Measurements from ENCODE around the gene CYP1A2.
A peak's percentile ranks its signal among the peaks of the same experiment; 100 is the strongest.
"Not testable (repeated sequence)": the region's sequence is repeated elsewhere in the genome, so short reads cannot be mapped to it uniquely, and the experiment has no call there.

The CYP1A2 gene, protein sequence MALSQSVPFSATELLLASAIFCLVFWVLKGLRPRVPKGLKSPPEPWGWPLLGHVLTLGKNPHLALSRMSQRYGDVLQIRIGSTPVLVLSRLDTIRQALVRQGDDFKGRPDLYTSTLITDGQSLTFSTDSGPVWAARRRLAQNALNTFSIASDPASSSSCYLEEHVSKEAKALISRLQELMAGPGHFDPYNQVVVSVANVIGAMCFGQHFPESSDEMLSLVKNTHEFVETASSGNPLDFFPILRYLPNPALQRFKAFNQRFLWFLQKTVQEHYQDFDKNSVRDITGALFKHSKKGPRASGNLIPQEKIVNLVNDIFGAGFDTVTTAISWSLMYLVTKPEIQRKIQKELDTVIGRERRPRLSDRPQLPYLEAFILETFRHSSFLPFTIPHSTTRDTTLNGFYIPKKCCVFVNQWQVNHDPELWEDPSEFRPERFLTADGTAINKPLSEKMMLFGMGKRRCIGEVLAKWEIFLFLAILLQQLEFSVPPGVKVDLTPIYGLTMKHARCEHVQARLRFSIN

DNA sequence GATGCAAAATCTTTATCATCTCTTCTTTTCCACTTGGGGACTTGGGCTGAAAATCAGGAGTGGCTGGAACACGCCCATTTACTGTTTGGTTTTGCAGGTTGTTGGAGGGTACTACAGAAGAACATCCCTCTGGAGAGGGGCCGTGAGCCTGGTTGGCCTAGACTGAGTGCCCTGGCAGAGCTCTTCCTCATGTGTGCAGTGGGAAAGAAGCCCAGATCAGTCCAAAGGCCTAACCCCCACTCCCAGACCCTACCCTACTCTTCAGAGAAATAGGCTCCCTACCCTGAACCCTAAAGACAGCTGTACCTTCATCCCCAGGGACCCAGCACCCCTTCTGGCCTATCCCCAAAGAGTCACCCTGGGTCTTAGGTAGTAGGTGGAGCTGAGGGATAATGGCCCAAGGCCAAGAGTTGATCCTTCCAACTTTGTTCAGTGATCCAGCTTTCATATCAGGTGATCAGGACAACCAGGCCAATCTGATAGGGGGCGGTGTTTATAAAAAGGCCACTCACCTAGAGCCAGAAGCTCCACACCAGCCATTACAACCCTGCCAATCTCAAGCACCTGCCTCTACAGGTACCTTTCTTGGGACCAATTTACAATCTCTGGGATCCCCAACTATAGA is at the start of gene CYP1A2:
Gene CYP1A2, plus strand, starts transcription at position 524 of the 625 bp plus-strand sequence. CDS start 894 bp downstream, outside the sequence.
- no peak for DNase-seq (ENCODE audit: low read depth in 1 of 2, low spot score in 1 of 2)

DNA sequence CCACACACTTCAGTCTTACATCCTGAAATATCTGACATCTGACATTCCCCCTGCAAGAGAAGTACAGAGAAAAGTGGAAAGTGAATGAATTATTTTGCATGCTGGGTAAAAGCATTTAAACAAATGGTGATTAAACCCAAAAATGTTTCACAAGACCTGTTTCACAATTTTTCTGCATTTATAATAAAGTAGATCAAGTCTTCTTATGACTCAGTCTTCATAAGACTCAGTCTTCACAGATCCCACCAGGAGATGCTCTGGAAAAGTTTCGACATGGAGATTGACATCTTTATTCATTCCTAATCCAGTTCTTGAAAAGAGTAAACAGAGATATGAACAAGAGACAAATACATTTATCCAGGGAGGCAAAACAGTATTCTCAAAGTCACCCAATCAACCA is 39.6 kb upstream of the CYP1A2 start:
- DNase-seq (ENCODE audit: low read depth in 1 of 2, low spot score in 1 of 2), result no peak

DNA sequence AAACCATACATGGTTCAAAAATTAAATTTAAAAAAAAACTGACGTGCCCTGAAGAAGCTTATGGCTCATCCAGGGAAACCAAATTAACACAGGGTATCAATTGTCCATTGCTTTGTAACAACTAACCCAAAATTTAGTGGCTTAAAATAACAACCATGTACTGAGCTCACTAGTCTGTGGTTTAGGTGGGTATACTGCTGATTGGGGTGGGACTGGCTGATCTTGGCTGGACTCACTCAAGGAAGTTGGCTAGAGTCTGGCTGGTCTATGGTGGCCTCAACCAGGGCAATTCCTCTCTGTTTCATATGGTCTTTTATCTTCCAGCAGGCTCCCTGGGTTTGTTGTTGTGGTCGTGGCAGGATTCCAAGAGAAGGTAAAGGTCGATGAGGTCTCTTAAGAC is 38.8 kb upstream of the CYP1A2 start:
- DNase-seq (ENCODE audit: low read depth in 1 of 2, low spot score in 1 of 2), result no peak

DNA sequence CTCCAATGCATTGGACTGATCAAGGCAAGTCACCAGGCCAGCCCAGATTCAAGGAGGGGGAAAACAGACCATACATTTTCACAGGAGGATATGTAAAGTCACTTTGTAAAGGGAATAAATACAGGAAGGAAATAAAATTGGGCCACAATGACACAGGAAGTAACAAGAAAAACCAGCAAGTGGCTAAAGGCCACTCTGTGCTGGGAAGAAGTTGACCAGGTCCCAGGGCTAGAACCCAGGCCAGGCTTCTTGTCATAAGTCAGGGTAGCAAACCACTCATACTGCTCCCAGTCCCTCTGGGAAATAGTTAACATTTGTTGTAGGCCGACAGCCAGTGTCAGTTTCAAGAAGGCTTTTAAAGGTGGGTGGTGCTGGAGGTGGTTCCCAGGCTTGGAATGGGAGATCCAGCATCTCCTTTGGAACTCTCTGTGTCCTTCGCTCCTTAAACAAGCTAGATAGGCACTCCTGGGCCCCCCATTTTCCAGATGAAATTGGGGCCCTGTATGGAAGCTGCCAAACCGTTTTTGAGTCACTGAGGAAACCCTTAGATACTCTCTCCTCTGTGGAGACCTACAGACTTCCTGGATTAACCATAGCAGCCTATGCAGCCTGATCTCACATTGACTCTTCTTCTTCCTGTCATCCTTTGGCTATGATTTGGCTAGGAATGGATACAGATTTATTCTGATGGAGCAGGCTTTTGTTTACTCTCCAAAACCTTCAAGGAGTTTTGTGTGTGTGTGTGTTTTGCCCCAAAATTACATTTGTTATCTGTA is 38.1 kb upstream of the CYP1A2 start:
- DNase-seq (ENCODE audit: low read depth in 1 of 2, low spot score in 1 of 2), result no peak

DNA sequence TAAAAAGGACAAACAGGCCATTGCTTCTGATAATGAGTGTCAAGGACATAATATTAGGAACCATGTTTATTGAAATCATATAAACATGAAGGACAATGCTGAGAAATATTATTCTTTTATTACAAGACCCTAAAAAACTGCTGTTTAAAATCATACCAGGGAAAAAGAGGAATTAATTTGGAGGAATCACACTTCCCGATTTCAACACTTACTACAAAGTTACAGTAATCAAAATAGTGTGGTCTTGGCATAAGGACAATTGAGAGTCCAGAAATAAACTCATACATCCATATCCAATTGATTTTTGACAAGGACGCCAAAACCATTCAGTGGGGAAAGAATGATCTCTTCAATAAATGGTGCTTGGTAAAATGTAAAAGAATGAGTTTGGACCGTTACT is 36.3 kb upstream of the CYP1A2 start:
- DNase-seq (ENCODE audit: low read depth in 1 of 2, low spot score in 1 of 2), result no peak

DNA sequence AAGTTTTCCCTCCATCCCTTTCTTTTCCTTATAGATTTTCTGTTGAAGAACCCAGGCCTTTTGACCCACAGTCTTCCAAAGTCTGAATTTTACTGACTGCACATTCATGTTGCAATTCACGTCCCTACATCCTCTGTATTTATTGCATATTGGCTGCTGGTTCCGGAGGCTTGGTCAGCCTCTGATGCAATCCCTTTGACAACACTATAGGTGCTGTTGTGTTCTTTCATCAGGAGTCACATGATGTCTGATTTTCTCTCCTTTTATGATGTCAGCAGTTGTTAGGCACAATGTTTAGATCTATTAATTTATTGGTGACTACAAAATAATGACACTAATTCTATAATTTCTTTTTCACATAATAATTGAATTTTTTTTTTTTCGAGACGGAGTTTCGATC is 32.0 kb upstream of the CYP1A2 start:
- DNase-seq (ENCODE audit: low read depth in 1 of 2, low spot score in 1 of 2), result no peak

DNA sequence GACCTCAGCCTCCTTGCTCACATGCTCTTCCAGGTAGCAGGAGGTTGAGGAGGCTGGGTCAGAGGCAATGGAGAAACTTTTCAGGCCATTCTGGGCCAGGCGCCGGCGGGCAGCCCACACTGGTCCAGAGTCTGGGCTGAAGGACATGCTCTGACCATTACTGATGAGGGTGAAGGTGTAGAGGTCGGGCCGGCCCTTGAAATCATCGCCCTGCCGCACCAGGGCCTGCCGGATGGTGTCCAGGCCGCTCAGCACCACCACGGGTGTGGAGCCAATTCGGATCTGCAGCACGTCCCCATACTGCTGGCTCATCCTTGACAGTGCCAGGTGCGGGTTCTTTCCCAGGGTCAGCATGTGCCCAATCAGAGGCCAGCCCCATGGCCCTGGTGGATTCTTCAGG is 26.1 kb upstream of the CYP1A2 start:
- DNase-seq (ENCODE audit: low read depth in 1 of 2, low spot score in 1 of 2), result no peak

DNA sequence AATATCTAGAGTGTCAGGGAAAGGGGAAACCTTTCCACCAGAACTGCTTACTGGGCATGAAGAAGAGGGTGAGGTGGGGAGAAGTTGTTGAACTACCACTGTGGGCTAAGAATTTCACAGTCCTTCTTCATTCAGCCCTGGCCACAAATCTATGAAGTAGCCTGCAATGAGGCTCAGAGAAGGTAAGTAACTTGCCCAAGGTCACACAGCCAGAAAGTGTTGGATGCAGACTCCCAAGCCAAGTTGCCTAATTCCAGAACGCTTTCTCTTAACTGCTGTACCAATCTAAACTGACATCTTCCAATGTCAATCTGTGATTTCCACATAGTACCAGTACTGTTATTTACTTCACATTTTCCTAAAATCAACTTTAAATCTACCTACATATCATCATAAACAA is 25.5 kb upstream of the CYP1A2 start:
- no peak for DNase-seq (ENCODE audit: low read depth in 1 of 2, low spot score in 1 of 2)

DNA sequence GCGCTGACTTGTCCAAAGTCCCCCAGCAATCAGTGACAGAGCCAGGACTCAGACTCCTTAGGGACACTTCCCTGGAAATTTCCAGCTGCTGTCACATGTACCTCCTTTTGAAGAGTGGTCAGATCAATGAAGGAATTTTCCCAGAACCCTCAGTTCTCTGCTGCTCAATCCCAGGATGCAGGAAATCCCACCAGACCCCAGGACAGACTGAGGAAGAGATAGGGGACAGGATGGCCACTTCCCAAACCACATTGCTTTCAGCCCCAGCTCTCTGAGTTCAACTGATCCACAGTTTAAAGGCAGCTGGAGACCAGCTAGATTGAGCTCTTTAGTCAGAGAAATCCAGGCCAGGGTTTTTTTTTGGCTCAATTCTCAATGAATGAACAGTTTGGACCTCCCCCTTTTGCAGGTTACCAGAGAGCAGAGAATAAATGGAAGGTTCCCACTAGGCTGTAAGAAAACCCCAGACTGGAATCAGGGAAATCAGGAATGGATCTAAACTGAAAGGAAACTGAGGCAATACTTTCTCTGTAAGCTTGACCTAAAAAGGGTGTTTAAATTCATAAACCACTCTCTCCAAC is 24.8 kb upstream of the CYP1A2 start:
- no peak for DNase-seq (ENCODE audit: low read depth in 1 of 2, low spot score in 1 of 2)

DNA sequence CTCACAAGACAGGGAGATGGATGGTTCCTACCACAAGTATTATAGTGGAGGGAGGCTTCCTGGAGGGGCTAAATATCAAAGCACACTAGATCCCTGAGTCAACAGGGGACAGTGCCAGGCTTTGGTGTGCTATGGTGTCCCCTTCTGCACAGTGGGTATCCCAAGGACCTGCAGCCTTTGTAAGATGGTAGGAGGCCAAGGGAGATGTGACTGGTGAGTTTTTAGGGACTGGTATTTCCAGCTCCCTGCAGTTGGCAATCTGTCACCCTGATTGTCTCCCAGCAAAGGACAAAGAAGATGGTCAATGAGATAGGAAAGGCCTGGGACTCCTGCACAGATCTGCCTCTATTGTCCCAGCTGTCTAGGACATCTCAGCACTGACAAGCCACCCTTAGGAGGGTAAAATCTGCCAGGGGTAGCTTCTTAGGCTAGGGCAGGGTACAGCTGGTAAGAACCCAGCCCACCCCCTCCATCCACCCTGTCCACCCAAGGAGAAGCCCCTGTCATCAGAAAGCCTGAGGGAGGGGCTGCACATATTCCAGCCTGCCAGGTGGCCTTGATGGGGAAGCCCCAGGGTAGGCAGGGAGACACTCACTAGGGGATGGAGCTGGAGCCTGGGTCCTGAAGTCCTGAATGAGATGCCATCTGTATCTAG is 23.9 kb upstream of the CYP1A2 start:
- no peak for DNase-seq (ENCODE audit: low read depth in 1 of 2, low spot score in 1 of 2)

DNA sequence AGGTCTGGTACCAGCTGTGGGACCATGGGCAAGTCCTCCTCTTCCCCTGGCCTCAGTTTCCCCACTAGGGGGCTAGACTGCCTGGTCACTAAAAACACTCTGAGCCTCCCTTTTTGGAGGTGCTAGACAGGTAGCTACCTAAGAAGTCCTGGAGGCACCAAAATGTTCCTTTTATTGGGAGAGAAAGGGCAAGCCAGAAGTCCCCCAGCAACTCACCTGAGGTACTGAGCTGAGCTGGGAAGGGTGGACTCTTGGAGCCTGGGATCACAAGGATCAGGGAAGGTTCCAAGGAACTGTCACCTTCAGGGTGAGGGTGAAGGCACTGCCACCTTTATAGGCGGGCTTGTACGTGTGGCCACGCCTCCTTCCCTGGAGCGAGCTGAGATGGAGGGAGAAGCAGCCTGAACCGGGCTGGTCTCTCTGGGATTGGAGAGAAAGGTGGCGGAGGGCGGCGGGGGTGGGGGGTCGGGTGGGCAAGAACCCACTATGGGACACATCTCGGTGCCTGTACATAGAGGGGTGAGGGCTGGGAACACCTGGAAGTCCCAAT is 23.3 kb upstream of the CYP1A2 start, which contains the start of gene CYP1A1:
Gene CYP1A1, minus strand, starts transcription at position 304 of the 550 bp plus-strand sequence. CDS start 2,431 bp downstream, outside the sequence.
- peak; percentile 14 to 25 for DNase-seq (ENCODE audit: low read depth in 1 of 2, low spot score in 1 of 2)

DNA sequence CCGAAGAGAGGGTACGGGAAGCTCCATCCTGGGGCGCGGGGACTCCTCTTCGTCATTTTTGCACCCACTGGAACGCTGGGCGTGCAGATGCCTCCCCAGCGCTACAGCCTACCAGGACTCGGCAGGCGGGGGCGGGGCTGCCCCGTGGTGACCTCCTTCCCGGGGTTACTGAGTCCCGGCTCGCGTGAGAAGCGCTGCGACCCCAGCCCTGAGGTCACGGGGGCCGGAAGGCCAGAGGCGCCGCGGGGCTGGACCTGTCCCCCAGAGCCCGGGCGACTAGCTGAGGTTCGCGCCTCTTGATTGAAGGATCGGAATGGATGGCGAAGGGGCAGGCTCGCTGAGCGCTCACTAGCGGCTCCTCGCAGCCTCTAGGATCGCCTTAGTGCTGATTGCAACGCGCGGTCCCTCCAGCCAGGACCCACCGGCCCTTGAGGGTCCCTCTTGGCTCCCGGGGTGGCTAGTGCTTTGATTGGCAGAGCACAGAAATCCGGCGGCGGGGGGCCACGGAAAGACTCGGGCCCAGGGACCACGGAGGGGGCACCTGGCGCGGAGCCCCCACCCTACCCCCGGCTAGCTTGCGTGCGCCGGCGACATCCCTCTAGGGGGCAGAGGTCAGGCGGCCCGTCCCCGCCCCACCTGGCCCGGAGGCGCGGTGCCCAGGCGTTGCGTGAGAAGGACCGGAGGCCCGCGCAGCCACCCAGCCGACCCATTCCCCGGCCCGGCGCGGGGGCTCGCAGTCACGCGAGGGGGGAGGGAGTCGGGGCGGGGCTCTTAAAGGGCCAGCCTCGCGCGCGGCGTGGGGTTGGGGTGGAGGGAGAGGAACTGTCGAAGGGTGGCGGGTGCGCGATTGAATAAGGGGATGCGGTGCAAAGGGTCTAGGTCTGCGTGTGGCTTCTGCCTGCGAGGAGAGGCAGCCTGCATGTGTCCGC is 22.5 kb upstream of the CYP1A2 start:
- DNase-seq (ENCODE audit: low read depth in 1 of 2, low spot score in 1 of 2), result peak; percentile 38 to 40

DNA sequence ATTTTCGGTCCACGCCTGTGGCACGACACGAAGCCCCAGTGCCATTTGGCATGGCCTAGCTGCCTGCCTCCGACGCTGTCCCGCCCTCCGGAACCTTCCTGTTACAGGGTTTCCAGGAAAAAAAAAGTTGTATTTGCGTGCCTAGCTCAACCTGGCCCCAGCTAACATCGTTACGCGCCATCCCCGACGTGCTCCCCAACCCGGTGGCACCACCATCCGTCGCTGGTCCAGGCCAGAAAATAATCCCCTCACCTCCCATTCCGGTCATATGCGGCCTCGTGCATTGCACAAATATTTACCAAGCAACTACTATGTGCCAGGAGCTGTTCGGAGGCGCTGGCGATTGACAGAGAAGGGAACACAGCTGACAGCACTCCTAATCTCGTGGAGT is 21.9 kb upstream of the CYP1A2 start:
- DNase-seq (ENCODE audit: low read depth in 1 of 2, low spot score in 1 of 2), result no peak

DNA sequence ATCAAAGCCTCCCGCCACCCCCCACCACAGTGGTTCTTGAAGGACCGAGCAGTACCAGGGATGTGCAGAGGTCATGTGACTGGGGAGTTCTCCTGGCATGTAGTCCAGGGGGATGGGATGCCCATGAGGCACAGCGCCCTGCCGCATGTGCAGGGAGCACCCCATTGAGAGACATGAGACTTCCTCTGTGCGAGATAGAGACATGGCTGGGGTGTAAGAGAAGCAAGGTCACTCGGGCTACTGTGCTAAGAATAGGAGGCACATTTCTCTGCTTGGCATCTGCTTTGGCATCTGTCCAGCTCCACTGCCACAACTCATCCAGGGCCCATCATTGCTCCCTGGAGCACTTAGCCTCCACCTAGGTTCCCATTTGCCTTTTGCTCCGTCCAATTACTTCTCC is 20.9 kb upstream of the CYP1A2 start:
- DNase-seq (ENCODE audit: low read depth in 1 of 2, low spot score in 1 of 2), result no peak

DNA sequence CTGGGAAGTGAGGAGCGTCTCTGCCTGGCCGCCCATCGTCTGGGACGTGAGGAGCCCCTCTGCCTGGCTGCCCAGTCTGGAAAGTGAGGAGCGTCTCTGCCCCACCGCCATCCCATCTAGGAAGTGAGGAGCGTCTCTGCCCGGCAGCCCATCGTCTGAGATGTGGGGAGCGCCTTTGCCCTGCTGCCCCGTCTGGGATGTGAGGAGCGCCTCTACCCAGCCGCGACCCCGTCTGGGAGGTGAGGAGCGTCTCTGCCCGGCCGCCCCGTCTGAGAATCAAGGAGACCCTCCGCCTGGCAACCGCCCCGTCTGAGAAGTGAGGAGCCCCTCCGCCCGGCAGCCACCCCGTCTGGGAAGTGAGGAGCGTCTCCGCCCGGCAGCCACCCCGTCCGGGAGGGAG is 19.9 kb upstream of the CYP1A2 start:
- not testable (repeated sequence) for DNase-seq (ENCODE audit: low read depth in 1 of 2, low spot score in 1 of 2)

DNA sequence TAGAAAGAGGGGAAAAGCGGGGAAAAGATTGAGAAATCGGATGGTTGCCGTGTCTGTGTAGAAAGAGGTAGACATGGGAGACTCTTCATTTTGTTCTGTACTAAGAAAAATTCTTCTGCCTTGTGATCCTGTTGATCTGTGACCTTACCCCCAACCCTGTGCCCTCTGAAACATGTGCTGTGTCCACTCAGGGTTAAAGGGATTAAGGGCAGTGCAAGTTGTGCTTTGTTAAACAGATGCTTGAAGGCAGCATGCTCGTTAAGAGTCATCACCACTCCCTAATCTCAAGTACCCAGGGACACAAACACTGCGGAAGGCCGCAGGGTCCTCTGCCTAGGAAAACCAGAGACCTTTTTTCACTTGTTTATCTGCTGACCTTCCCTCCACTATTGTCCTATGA is 19.3 kb upstream of the CYP1A2 start:
- DNase-seq (ENCODE audit: low read depth in 1 of 2, low spot score in 1 of 2), result not testable (repeated sequence)

DNA sequence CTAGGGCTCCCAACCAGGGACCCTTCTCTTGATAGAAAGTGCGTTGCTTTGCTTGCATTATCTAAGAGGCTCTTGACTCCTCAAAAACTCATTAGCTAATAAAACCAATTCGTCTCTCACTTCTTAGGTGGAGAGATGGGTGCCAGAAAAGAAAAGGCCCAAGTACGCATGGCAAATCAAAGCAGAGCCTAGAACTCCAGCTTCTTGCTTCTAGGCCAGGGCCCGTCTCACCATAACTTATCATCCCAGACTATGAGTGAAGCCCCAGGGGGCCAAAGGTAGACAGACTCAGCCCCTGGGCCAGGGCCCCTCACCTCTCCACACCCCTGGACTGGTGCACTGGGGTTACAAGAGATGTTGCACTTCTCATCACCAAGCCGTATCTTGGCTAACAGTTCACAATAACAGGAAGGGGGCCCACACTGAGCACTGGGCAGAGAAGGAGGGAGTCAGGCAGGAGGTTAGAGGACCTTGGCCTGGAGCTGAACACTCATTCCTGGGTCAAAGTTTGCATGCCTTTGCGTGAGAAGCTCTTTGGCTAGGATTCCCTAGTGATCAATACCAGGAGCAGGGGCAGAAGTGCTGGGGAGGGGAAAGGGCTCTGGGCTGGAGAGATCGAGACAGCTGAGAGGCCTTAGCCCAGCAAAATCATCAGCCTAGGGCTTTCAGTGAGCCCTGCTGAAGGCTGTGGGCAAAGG is 17.9 kb upstream of the CYP1A2 start:
- DNase-seq (ENCODE audit: low read depth in 1 of 2, low spot score in 1 of 2), result no peak

DNA sequence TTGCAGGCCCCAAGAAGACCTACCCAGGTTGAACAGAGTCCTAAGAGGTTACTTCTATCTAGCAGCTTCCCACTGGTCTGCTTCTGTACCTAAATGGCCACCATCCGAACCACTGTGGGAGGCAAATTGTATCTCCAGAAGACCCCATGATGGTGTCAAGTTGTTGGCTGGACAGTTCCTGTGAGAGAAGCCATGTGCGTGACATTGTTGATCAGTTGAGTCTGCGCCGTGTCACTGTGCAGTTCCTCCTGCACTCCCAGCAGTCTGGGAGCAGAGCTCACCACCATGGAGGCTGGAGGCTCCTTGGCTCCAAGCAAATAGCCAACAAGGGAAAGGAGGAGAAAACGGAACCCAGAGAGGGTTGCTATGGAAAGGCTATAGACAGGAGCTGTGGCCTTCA is 15.8 kb upstream of the CYP1A2 start:
- no peak for DNase-seq (ENCODE audit: low read depth in 1 of 2, low spot score in 1 of 2)

DNA sequence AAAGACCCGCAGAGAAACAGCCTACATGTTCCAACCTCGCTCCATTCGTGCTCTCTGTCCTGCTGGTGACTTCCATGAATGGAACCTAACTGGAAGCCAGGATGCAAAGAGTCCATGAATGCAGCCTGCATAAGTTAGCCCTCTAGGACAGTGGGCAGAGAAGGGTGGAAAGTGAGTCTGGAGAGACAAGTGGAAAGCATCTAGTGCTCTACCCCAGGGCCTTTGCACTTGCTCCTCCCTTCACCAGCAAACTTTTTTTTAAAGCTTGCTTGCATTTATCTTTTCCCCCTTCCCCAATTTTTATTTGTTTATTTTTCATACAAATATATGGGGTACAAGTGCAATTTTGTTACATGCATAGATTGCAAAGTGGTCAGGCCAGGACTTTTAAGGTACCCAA is 15.4 kb upstream of the CYP1A2 start:
- no peak for DNase-seq (ENCODE audit: low read depth in 1 of 2, low spot score in 1 of 2)

Measured in activated CD4-positive, alpha-beta T cell treated with anti-CD3 and anti-CD28 coated beads, Interleukin-2, amount 50 U/mL, for 24 hours (primary cell).